Lower lobe of right lung (tissue), 2 donors: Measurements from ENCODE around the gene DDX28. TPM values are rescaled to one million over a fixed set of nuclear protein-coding genes. Genes with fewer than 3 reads are reported as not detected.
A peak's percentile ranks its signal among the peaks of the same experiment; 100 is the strongest.

ENCODE experiments used
- ATAC-seq, 2 donors: fragments of 200-7000 bp; cut with Tn5 transposase; one replicate each; pipeline ENCODE4 v1.9.1; 2020 to 2022; ENCODE audit warnings: mild to moderate bottlenecking in 2 of 2, moderate library complexity in 2 of 2
- DNase-seq: peaks from one replicate; pipeline ENCODE4 v3.0.0-alpha.2; 2020
- H3K27ac ChIP-seq: fragments of 200-600 bp; one replicate; pipeline ENCODE4 v1.8.0; 2022
- H3K27me3 ChIP-seq: fragments of 200-600 bp; one replicate; pipeline ENCODE4 v1.8.0; 2022; ENCODE audit warnings: low read depth
- H3K36me3 ChIP-seq: fragments of 200-600 bp; one replicate; pipeline ENCODE4 v1.8.0; 2022; ENCODE audit warnings: mild to moderate bottlenecking
- H3K4me1 ChIP-seq: fragments of 200-600 bp; one replicate; pipeline ENCODE4 v1.8.0; 2022
- H3K4me3 ChIP-seq: fragments of 200-600 bp; one replicate; pipeline ENCODE4 v1.8.0; 2022; ENCODE audit warnings: mild to moderate bottlenecking
- H3K9me3 ChIP-seq: fragments of 200-600 bp; one replicate; pipeline ENCODE4 v1.8.0; 2022
- intact Hi-C: fragments of 100-400 bp; cut with DNase I; formaldehyde crosslinking; loops from one replicate; pipeline ENCODE4 v1.11.0; 2022
- total RNA-seq: library from RNA; stranded (reverse); fragmentation: NEBNext Ultra II Directional; extraction: Animal tissue kit (Norgen Biotek cat#: 25700); gene quantifications from one replicate; pipeline ENCODE4 v1.2.1, GENCODE V29; 2021
- TF ChIP-seq, protein P1 (sequence below): fragments of 200-600 bp; IDR thresholded peaks from one replicate; pipeline ENCODE4 v1.8.0; 2022; ENCODE audit warnings: antibody characterized with exemption, mild to moderate bottlenecking
- donor health status: DM: no; HTN: yes; CAD: no; lungs with severe emphysema.

The DDX28 gene
- total RNA-seq, 1 donor from 2014 or later: 9.9 TPM

DNA sequence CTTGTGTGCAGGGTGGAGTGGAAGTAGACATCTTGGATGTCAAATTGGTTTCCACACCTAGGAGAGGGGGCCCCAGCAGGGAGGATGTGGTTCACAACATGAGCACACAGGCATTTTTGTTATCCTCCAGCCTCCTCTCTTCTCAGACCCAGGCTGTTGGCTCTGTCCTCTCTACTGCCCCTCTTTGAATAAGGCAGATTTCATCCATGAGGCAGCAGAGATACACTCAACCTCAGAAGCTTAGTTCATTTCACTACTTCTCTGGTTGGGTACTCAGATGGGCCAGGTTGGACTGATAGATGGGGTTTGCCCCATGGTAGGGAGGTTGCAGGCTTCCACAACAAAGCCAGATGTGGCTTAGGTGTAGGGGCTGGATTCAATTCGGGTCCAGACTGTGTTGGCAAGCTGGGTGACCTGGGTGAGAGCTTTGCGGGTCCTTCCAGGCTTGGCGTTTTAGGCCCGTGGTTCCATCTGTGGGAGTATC lies 39.9 kb upstream of the DDX28 start:
- Histone ChIP-seq H3K27me3 (no peaks in the 10 kb centered on the region), H3K36me3 (peaks cover 20% of the 10 kb centered on the region), H3K27ac (peak overlapping the region; percentile 86), H3K4me3 (no peak overlapping the region), H3K9me3 (no peaks in the 10 kb centered on the region), H3K4me1 (peaks cover 49% of the 10 kb centered on the region)
- intact Hi-C loops: no loop called here
- ATAC-seq: no peak
- DNase-seq: peak; percentile 32
- TF ChIP-seq, protein P1, sequence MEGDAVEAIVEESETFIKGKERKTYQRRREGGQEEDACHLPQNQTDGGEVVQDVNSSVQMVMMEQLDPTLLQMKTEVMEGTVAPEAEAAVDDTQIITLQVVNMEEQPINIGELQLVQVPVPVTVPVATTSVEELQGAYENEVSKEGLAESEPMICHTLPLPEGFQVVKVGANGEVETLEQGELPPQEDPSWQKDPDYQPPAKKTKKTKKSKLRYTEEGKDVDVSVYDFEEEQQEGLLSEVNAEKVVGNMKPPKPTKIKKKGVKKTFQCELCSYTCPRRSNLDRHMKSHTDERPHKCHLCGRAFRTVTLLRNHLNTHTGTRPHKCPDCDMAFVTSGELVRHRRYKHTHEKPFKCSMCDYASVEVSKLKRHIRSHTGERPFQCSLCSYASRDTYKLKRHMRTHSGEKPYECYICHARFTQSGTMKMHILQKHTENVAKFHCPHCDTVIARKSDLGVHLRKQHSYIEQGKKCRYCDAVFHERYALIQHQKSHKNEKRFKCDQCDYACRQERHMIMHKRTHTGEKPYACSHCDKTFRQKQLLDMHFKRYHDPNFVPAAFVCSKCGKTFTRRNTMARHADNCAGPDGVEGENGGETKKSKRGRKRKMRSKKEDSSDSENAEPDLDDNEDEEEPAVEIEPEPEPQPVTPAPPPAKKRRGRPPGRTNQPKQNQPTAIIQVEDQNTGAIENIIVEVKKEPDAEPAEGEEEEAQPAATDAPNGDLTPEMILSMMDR: no peak

DNA sequence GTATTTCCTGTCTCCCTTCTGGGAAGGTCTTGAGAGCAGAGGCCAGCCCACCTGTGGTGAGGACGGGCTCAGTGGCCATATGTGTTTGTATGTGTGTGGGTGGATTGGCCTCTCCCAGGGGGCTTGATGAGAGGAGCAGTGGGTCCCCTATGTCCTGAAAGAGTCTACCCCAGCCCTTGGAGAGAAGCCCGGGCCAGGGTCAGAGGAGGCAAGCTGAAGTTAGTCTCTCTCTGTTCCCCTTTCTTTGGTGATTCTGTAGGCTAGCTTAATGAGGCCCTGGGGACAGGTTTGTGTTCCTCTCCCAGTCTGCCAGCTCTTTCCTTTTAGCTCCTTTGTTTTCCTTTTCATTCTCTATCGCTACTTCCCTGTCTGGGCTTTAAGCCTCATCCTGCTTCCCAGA lies 38.4 kb upstream of the DDX28 start:
- DNase-seq (peak; percentile 28), ATAC-seq (no peak)
- TF ChIP-seq, protein P1: no peak
- intact Hi-C loops: no loop called here
- Histone ChIP-seq H3K36me3 (peaks cover 27% of the 10 kb centered on the region), H3K27me3 (no peaks in the 10 kb centered on the region), H3K9me3 (no peaks in the 10 kb centered on the region), H3K27ac (peak overlapping the region; percentile 86), H3K4me3 (no peak overlapping the region), H3K4me1 (peaks cover 38% of the 10 kb centered on the region)

DNA sequence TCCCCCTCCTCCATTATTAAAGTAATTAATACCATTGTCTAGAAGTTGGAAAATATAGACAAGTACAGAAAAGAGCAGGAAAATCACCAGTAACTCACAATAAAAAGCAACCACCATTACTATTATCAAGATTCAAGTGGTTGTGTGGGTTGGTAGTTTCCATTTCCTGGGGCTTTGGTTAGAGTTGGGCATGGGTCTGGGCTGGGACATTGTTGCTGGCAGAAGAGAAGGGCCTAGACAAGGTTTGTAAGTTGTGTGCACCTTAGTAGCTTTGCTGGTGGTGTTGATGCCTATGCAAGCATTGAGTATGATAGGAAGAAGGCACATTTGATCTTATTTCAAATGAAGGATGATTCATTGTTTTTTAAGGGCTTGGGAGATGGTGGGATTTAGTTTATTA lies 36.8 kb upstream of the DDX28 start:
- no peak overlapping the region for H3K4me3 ChIP-seq
- no peak for ATAC-seq

DNA sequence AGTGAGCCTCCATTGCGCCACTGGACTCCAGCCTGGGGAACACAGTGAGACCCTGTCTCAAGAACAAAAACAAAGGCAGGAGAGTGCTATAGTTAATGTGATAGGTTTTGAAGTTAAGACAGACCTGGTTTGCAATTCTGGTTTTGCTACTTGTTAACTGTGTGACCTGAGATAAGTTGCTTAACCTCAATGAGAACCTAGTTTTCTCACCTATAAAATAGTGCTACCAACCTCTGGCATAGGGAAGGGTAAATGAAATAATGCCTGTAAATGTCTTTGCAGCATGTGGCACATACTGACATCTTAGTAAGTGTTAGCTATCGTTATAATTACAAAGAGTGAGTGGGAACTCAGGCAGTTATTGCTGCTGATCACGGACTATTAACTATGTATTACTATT lies 32.4 kb upstream of the DDX28 start:
- Histone ChIP-seq H3K27ac (no peak overlapping the region), H3K4me1 (no peaks in the 10 kb centered on the region), H3K4me3 (no peak overlapping the region), H3K27me3 (no peaks in the 10 kb centered on the region), H3K36me3 (peaks cover 61% of the 10 kb centered on the region), H3K9me3 (no peaks in the 10 kb centered on the region)
- TF ChIP-seq, protein P1: no peak
- no peak for DNase-seq
- ATAC-seq: no peak
- intact Hi-C loops: no loop called here

More for the DNA sequence above, 36.8 kb upstream of the DDX28 start:
- Histone ChIP-seq H3K27ac (no peak overlapping the region), H3K36me3 (peaks cover 32% of the 10 kb centered on the region), H3K27me3 (no peaks in the 10 kb centered on the region), H3K4me1 (peaks cover 22% of the 10 kb centered on the region), H3K9me3 (no peaks in the 10 kb centered on the region)
- intact Hi-C loops: no loop called here
- no peak for DNase-seq
- TF ChIP-seq, protein P1: no peak

DNA sequence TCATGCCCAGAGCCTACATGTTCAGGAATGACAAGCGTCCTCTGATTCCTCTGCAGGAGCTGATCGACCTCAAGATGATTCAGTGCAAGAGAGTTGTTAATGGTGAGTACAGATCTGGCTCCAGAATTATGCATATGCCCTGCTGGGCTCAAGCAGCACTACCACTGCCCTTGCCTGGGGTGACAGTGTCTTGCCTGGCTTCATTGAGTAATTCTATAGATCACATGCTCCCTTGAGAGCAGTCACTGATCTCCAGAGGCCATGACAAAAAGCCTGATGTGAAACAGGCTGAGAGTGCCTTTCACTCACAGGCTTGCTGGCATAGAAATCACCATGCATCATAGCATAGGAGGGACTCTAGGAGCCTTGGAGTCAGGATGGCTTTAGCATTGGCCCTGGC lies 26.4 kb upstream of the DDX28 start:
- Histone ChIP-seq H3K36me3 (peaks cover 56% of the 10 kb centered on the region), H3K9me3 (no peaks in the 10 kb centered on the region), H3K27me3 (no peaks in the 10 kb centered on the region), H3K27ac (no peak overlapping the region), H3K4me1 (no peaks in the 10 kb centered on the region), H3K4me3 (no peak overlapping the region)
- TF ChIP-seq, protein P1: no peak
- ATAC-seq: no peak
- no peak for DNase-seq
- intact Hi-C loops: no loop called here

DNA sequence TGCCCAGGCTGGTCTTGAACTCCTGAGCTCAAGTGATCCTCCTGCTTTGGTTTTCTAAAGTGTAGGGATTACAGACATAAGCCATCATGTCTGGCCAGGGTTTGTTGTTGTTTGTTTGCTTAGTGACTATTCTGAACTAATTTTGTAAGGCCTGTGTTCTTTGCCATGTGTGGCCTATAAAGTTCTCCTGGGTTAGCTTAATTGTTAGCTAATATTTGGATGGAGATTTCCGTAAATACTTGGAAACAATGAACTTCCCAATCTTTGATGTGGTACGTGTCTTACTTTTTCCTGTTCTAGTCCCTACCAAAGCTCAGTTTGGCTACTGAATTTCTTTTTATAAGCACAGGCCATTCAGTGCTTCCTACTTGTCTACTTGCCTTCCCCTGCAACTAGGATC lies 25.0 kb upstream of the DDX28 start:
- Histone ChIP-seq H3K4me3 (no peak overlapping the region), H3K27ac (peak overlapping the region; percentile 11), H3K4me1 (no peaks in the 10 kb centered on the region), H3K9me3 (no peaks in the 10 kb centered on the region), H3K36me3 (peaks cover 42% of the 10 kb centered on the region), H3K27me3 (no peaks in the 10 kb centered on the region)
- ATAC-seq (no peak), DNase-seq (no peak)
- TF ChIP-seq, protein P1: no peak
- intact Hi-C loops: no loop called here
